HepG2 (cell line): ENCODE data around the gene NUDT14. TPM values are rescaled to one million over a fixed set of nuclear protein-coding genes. Genes with fewer than 3 reads are reported as not detected.

Source experiments
- AKAP8 ChIP-seq: sonication (generic); formaldehyde crosslinking; IDR thresholded peaks from 2 replicates; pipeline ENCODE4 v1.5.1; 2020; ENCODE audit warnings: mild to moderate bottlenecking, missing genetic modification reagents
- ARNTL ChIP-seq: sonication (generic); formaldehyde crosslinking; IDR thresholded peaks from 2 replicates; pipeline ENCODE4 v1.4.0; 2020; ENCODE audit warnings: mild to moderate bottlenecking, missing genetic modification reagents
- EP300 ChIP-seq, 3 experiments: sonication (generic) in 1 of 3; formaldehyde crosslinking in 1 of 3; IDR thresholded peaks; 2 replicates each; pipeline versions ENCODE4 v1.5.1 to v1.6.1; 2011 to 2020; ENCODE audit warnings: low read depth in 2 of 3, low read length in 2 of 3, borderline replicate concordance in 1 of 3, improper control_type of control experiment in 1 of 3, mild to moderate bottlenecking in 1 of 3, missing genetic modification reagents in 1 of 3, moderate library complexity in 1 of 3
- GATA4 ChIP-seq: sonication (generic); IDR thresholded peaks from 2 replicates; pipeline ENCODE4 v1.6.1; 2016; ENCODE audit warnings: antibody characterized with exemption, low read depth, borderline replicate concordance
- HIC2 ChIP-seq: sonication (generic); formaldehyde crosslinking; IDR thresholded peaks from 2 replicates; pipeline ENCODE4 v1.9.0; 2022; ENCODE audit warnings: low read depth, missing genetic modification reagents
- HNRNPL ChIP-seq: fragments of 200-400 bp; formaldehyde crosslinking; IDR thresholded peaks from 2 replicates; pipeline ENCODE4 v1.6.1; 2017; ENCODE audit warnings: mild to moderate bottlenecking, low read depth, low read length
- KDM2A ChIP-seq: sonication (generic); formaldehyde crosslinking; IDR thresholded peaks from 2 replicates; pipeline ENCODE4 v1.4.0; 2020; ENCODE audit warnings: low read depth, missing genetic modification reagents, borderline replicate concordance
- MLLT10 ChIP-seq: sonication (generic); formaldehyde crosslinking; IDR thresholded peaks from 2 replicates; pipeline ENCODE4 v1.4.0; 2020; ENCODE audit warnings: missing genetic modification reagents
- RFXANK ChIP-seq: IDR thresholded peaks from 2 replicates; pipeline ENCODE4 v1.6.1; 2016
- RXRA ChIP-seq: sonication (generic); formaldehyde crosslinking; IDR thresholded peaks from 2 replicates; pipeline ENCODE4 v1.5.1; 2020; ENCODE audit warnings: missing genetic modification reagents
- RXRB ChIP-seq: IDR thresholded peaks from 2 replicates; pipeline ENCODE4 v1.6.1; 2016; ENCODE audit warnings: borderline replicate concordance, missing genetic modification reagents, missing compliant biosample characterization
- SRY ChIP-seq: sonication (generic); formaldehyde crosslinking; IDR thresholded peaks from 2 replicates; pipeline ENCODE4 v1.8.0; 2022; ENCODE audit warnings: mild to moderate bottlenecking, missing genetic modification reagents
- TBX3 ChIP-seq: fragments of 450-650 bp; IDR thresholded peaks from 2 replicates; pipeline ENCODE4 v1.6.1; 2017; ENCODE audit warnings: antibody characterized with exemption, mild to moderate bottlenecking, inconsistent platforms, borderline replicate concordance
- U2AF2 ChIP-seq: fragments of 200-400 bp; formaldehyde crosslinking; IDR thresholded peaks from 2 replicates; pipeline ENCODE4 v1.6.1; 2017; ENCODE audit warnings: low read depth, mild to moderate bottlenecking, low read length
- polyA plus RNA-seq, 8 experiments: library from polyadenylated mRNA; depleted of rRNA in 3 of 8; stranded (reverse) in 7 of 8; unstranded in 1 of 8; fragments of >200 nt; fragmentation: Illumina TruSeq in 4 of 8; extraction: Trizol in 4 of 8; gene quantifications; 2 replicates each; pipeline versions ENCODE4 v1.2.1 to v1.2.3, GENCODE V29; 2011 to 2016; ENCODE audit warnings: low read depth in 4 of 8, missing spikeins in 1 of 8, mixed read lengths in 1 of 8; ENCODE audit not compliant: insufficient read depth in 1 of 8
- total RNA-seq, 5 experiments: library from RNA; depleted of rRNA; stranded (reverse); fragments of >200 nt; fragmentation: Illumina TruSeq; extraction: Trizol; gene quantifications; 2 replicates each; pipeline ENCODE4 v1.2.3, GENCODE V29; 2016; ENCODE audit warnings: low read depth in 1 of 5
- TF ChIP-seq, protein P1 (sequence below), 2 experiments: sonication (generic) in 1 of 2; formaldehyde crosslinking in 1 of 2; IDR thresholded peaks; 2 replicates each; pipeline versions ENCODE4 v1.5.1 to v1.6.1; 2011 to 2020; ENCODE audit warnings: borderline replicate concordance in 1 of 2, low read depth in 1 of 2, low read length in 1 of 2, mild to moderate bottlenecking in 1 of 2, missing genetic modification reagents in 1 of 2, moderate library complexity in 1 of 2
- TF ChIP-seq, protein P2 (sequence below): sonication (generic); formaldehyde crosslinking; IDR thresholded peaks from 2 replicates; pipeline ENCODE4 v1.5.0; 2020; ENCODE audit warnings: mild to moderate bottlenecking, missing genetic modification reagents, moderate library complexity
- TF ChIP-seq, protein P3 (sequence below): IDR thresholded peaks from 2 replicates; pipeline ENCODE4 v1.6.1; 2016; ENCODE audit warnings: low read depth, control low read depth

Gene NUDT14
- total and polyA plus RNA-seq, 2 of the 13 experiments (the other 11 are each of a cell fraction or from before 2014, with no cell fraction given): 5.8 to 6.1 TPM

- TF ChIP-seq, protein P1, sequence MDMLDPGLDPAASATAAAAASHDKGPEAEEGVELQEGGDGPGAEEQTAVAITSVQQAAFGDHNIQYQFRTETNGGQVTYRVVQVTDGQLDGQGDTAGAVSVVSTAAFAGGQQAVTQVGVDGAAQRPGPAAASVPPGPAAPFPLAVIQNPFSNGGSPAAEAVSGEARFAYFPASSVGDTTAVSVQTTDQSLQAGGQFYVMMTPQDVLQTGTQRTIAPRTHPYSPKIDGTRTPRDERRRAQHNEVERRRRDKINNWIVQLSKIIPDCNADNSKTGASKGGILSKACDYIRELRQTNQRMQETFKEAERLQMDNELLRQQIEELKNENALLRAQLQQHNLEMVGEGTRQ (IDR thresholded peaks at IDR 0.05; ENCODE audit: low read depth, low read length): 0 out of 2 replicates have a peak, but pooled peaks have one; percentile 4
- TF ChIP-seq, protein P1 (CRISPR knock-in tag; IDR thresholded peaks at IDR 0.05; ENCODE audit: borderline replicate concordance): no peak
- no peak for TF ChIP-seq MLLT10 (CRISPR knock-in tag)
- TF ChIP-seq KDM2A: no peak
- peak; percentile 71 for TF ChIP-seq ARNTL (CRISPR knock-in tag)
- TF ChIP-seq RXRA (CRISPR knock-in tag): 0 out of 2 replicates have a peak, but pooled peaks have one; percentile 19
- TF ChIP-seq EP300 (IDR thresholded peaks at IDR 0.05; ENCODE audit: low read depth in 2 of 2, low read length in 2 of 2): no peak
- no peak for TF ChIP-seq EP300 (CRISPR knock-in tag; IDR thresholded peaks at IDR 0.05; ENCODE audit: borderline replicate concordance)
- TF ChIP-seq RFXANK (CRISPR knock-in tag): no peak
- no peak for TF ChIP-seq TBX3
- TF ChIP-seq SRY (CRISPR knock-in tag): no peak
- peak; percentile 78 for TF ChIP-seq HNRNPL
- TF ChIP-seq RXRB: peak; percentile 13; the same call in 1 of the 2 replicates
- no peak for TF ChIP-seq GATA4
- peak; percentile 65 for TF ChIP-seq AKAP8
- TF ChIP-seq, protein P2, sequence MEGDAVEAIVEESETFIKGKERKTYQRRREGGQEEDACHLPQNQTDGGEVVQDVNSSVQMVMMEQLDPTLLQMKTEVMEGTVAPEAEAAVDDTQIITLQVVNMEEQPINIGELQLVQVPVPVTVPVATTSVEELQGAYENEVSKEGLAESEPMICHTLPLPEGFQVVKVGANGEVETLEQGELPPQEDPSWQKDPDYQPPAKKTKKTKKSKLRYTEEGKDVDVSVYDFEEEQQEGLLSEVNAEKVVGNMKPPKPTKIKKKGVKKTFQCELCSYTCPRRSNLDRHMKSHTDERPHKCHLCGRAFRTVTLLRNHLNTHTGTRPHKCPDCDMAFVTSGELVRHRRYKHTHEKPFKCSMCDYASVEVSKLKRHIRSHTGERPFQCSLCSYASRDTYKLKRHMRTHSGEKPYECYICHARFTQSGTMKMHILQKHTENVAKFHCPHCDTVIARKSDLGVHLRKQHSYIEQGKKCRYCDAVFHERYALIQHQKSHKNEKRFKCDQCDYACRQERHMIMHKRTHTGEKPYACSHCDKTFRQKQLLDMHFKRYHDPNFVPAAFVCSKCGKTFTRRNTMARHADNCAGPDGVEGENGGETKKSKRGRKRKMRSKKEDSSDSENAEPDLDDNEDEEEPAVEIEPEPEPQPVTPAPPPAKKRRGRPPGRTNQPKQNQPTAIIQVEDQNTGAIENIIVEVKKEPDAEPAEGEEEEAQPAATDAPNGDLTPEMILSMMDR (CRISPR knock-in tag): no peak
- no peak for TF ChIP-seq U2AF2
- peak; percentile 94; the same call in 1 of the 2 replicates for TF ChIP-seq HIC2 (CRISPR knock-in tag)
- TF ChIP-seq, protein P3, sequence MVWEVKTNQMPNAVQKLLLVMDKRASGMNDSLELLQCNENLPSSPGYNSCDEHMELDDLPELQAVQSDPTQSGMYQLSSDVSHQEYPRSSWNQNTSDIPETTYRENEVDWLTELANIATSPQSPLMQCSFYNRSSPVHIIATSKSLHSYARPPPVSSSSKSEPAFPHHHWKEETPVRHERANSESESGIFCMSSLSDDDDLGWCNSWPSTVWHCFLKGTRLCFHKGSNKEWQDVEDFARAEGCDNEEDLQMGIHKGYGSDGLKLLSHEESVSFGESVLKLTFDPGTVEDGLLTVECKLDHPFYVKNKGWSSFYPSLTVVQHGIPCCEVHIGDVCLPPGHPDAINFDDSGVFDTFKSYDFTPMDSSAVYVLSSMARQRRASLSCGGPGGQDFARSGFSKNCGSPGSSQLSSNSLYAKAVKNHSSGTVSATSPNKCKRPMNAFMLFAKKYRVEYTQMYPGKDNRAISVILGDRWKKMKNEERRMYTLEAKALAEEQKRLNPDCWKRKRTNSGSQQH (CRISPR knock-in tag): no peak
These were observed 23.3 kb upstream of the NUDT14 start (continued) for GRCh38 chr14:105204206-105204930.
